NCI-H69 (cell line): ENCODE measurements around the gene SNX27.
A peak's percentile ranks its signal among the peaks of the same experiment; 100 is the strongest.
"Not testable (repeated sequence)": the region's sequence is repeated elsewhere in the genome, so short reads cannot be mapped to it uniquely, and the experiment has no call there.

Source experiments
- DNase-seq: peaks from one replicate; lab custom pipeline; 2025; lab: John Stamatoyannopoulos, UW

Gene SNX27

DNA sequence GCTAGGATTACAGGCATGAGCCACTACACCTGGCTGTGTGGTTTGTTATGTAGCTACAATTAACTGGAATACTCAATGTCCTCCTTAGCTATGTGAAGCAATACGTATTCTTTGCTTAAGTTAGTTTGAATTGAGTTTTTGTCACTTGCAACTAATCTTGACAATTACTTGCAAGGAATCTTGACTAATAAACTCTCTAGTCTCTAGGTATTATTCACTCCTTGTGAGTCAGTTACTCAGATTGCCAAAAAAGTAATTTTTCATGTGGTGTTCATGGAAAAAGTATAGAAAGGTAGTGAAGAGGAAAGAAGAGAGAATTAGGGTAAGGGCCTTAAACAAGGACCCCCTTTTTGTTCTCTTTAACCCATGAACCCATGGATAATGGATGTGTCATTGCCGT is 7.6 kb upstream of the SNX27 start:
- no peak for DNase-seq

DNA sequence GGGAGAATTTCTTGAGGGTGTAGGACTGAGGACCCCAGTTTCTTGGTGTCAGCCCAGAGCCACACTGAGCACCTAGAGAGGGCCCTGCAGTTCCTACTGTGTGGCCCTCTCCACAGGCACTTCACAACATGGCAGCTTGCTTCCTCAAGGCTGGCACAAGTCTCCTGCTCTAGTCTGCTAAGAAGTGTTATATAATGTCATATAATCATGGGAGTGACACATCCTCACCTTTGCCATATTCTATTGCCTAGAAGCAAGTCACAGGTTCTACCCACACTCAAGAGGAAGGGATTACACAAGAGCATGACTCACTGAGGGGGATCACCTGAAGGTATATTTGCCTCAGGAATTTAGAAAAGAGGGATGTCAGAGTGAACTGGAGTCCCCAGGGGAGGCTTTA is 5.5 kb upstream of the SNX27 start:
- peak; percentile 13 for DNase-seq

DNA sequence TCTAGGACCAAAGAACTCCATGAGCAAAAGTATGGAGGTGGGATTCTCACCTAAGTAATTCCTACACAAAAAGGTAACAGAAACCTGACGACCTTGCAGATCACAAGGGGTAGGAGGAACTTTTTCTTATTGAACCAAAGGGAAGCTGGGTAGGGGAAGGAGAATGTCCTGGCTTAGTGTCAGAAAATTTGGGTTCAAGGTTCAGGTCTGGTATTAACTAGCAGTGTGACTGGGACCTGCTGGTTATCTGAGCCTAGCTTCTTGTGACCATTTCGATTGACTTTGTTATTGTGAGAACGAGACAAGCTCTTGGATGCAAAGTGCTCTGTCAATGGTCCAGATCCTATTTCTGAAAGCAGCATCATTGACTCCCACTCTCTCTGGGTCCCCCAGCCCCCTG is 5.0 kb upstream of the SNX27 start:
- DNase-seq = no peak

DNA sequence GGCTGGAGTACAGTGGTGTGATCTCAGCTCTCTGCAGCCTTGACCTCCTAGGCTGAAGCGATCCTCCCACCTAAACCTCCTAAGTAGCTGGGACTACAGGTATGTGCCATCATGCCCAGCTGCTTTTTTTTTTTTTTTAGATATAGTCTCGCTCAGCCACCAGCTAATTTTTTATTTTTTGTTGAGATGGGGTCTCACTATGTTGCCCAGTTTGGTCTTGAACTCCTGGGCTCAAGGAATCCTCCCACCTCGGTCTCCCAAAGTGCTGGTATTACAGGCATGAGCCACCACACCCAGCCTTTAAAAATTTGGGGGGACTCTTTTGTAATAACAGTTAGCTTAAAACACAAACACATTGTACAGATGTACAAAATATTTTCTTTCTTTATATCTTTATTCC is 1.7 kb upstream of the SNX27 start:
- no peak for DNase-seq

DNA sequence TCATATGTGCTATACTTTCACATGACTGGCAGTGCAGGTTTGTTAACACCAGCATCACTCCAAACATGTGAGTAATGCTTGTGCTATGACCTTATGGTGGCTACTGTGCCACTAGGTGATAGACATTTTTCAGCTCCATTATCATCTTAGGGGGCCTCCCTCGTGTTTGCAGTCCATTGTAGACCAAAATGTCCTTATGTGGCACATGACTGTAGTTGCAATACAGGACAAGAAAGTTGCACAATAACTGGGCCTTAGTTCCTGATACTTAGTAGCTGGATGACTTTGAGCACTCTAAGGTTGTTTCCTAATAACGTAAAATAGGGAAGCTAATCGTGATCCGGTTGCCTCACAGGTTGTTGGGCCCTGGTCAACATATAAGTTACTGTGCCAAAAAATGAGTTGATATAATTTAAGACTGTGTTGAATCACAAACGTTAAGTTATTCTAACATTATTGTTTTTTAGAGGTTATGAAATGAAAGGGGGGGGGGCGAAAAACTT is 511 bp upstream of the SNX27 start:
- peak; percentile 37 for DNase-seq

DNA sequence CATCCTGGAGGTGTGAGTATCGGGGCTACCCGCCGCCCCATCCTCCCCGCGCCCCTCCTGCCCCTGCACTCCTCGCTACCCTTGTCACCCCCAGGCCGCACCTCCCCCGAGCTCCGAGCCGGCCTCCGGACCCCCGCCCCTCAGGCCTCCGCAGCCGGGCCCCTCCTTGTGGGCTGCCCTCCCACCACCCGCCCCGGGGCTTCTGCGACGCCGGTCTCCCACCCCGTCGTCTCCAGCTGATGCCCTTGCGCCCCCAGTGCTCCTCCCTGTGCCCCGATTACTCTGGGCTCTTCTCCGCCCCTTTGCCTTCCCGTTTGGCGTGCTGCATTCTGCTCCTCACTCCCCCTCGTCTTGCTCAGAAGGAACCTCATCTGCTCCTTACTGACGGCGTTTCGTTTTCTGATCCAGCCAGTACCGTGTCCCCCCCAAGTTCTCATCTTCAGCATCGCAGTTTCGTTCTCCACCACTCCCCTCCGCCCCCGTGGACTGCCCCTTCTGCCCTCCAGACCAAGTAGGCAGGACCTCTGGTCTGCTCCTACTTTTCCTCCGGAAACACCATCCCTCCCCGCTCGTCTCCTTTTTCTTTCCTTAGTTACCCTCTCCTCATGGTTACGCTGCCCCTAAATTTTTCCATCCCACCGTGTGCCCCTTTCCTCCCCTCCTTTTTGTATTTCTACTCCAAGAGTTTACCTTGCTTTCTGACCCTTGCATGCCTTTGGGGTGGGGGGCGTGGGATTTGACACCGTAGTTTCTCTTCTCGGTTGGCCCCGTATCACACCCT is 841 bp downstream of the SNX27 start:
- DNase-seq = peak; percentile 62

DNA sequence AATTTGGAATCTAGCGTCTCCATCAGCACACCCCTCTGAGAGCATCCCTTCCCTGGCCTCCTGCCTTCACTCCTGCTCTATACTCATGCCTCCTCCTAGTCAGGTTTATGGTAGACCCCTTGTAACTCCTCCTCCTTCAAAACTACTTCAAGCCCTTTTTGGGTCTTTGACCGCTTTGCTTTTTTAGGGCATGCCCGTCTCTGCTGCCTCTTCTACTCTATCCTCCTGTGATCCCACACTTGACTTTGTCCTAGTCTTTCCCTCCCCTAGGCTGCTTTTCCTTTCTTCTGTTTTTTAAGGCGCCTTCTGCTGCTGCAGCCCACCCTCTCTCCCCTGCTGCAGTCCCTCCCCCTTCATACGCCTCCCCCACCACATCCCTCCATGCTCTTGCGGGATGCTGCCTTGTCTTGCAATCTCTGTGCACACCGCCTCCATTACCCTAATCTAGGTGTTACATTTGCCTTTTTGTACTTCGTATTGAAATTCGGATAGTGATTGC is 1.5 kb downstream of the SNX27 start:
- DNase-seq = peak; percentile 26

DNA sequence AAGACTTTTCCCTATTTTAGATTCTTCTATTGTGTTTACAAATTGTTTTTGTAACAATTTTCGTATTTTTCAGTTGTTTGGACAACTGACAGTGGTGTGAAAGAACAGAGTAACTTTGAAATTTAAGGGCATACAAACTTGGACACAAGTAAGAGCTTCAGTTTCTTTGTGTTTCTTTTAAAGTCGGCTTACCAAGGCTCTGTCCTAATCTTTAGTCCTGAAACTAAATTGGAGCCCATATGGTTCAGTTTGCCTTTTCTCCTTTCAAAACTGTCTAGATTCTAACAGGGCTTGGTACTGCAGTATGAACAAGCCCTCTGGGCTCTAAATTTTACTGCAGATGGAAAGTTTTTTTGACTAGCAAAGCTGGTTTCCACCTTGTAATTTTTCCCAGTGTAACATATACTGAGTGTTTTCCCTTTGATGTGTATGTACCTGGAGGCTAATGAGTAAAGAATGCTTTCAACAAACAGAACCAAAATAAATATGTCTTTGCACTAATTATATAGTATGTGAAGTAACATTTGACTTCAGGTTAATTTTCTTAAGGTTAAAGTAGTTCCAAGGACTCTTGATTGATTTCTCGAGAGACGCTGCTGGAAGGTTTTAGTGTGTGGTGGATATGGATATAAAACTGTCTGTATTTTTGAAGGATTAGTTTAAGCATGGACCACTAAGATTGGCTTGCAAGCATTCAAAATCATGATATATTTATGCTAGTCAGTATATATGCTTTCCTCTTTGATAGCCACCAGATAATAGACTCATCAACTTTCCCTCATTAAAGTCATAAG is 4.1 kb downstream of the SNX27 start:
- peak; percentile 62 for DNase-seq

DNA sequence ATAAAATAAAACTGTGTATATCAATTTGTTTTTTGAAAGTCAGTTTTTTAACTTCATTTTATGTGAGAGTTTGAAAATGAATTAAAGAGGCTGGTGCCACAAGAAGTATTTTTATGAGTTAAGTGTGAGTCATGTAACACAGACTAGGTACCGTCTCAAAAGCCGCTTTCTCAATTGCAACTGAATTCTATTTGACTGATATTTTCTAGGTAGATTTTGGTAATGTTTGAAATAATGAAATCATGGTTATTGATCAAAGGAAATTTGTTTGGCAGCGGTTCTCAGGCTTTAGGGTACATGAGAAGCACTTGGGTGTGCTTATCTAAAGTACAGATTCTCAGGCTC is 4.6 kb downstream of the SNX27 start:
- DNase-seq = no peak

DNA sequence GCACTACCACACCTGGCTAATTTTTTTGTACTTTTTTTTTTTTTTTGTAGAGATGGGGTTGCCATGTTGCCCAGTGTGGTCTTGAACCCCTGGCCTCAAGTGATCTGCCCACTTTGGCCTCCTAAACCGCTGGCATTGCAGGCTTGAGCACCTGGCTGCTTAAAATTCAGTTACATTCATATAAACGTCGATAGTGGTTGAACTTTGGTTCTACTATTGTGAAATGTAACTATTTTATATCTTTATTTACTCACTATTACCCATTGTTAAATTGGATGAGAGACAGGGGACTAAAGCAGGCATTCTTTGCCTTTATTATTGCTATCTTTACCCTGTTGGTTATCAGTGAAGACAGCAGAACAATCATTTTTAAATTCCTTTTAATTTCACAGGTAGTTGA is 6.2 kb downstream of the SNX27 start:
- DNase-seq = no peak

DNA sequence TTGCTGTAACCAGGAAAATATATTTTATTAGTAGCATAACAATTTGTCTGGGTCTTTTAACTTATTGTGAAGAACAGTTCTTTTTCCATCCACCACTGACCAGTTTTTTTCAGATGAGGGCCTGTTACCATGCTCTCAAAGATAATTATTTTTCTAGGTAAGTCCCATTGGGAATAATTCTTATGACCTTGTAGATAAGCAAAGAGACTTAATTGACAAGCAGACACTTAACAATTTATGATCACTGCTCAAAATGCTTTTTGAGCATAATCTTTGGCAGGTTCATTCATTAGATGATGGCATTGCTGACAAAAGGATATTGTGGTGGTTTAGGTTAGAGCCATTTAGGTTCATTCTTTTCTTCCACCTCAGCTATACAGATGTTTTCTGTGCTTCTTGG is 6.6 kb downstream of the SNX27 start:
- DNase-seq = no peak

DNA sequence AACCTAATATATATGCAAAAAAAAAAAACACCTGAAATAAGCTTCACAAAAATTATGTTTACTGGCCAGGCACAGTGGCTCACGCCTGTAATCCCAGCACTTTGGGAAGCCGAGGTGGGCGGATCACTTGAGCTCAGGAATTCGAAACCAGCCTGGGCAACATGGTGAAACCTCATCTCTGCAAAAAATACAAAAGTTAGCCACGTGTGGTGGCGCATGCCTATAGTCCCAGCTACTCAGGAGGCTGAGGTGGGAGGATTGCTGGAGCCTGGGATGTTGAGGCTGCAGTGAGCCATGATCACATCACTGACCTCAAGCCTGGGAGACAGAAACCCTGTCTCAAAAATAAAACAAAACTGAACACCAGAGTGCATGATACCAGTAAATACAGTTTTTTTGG is 7.1 kb downstream of the SNX27 start:
- DNase-seq = not testable (repeated sequence)

DNA sequence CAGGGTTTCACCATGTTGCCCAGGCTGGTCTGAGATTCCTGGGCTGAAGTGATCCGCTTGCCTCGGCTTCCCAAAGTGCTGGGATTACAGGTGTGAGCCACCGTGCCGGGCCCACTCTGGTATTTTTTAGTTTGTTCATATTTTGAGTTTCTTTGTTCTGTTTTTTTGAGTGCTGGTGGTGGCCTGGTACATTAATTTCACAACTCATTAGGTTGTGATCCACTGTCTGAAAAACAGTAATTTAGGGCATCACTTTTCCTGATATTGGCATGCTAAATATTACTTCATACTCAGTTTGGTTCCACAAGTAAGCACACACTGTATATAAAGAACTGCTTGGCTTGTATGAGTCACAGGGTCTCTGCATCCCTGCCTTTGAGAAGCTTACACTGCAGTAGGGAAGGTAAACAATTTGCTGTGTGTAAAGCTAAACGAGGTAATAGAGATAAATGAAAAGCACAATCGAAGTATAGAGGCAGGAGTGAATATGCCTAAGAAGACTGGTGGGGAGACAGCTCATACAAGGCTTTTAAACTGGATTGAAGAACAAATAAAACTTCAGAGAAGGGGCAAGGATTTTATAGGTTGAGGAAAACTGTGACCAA is 7.7 kb downstream of the SNX27 start:
- DNase-seq = peak; percentile 56

DNA sequence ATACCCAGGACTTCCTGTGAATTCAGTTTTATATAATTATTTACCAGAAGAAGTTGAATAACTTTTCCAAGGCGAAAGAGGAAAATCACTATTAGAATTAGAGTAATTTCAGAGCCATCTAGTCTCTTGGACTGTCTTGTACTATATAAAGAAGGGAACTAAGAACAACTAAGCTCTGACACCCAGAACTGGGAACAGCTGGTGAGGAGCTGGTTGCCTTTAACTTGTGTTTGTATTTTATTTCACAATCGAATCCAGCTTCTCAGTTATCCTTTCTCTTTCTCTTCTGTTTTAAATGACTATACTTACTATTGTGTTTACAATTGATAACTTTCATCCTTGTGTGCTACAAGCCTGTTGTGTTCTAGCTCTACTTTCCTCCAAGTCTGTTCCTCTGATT is 8.4 kb downstream of the SNX27 start:
- DNase-seq = no peak

DNA sequence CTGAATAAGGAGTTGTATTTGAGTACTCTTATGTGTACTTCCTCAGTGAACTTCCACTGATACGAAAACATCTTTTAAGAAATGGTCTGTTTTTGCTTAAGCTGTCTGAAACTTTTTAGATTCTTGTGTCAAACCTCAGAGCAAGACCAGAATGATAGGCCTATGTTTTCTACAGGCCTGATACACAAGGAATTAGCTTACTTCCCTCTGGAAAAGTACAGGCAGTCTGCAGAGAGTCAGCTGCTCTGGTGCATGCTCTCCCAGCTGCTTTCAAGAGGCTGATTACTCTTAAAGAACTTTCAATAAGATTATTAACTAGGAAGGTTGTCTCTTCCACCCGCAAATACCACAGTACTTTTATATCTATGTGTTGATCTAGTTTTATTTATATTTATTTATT is 9.5 kb downstream of the SNX27 start:
- DNase-seq = no peak

DNA sequence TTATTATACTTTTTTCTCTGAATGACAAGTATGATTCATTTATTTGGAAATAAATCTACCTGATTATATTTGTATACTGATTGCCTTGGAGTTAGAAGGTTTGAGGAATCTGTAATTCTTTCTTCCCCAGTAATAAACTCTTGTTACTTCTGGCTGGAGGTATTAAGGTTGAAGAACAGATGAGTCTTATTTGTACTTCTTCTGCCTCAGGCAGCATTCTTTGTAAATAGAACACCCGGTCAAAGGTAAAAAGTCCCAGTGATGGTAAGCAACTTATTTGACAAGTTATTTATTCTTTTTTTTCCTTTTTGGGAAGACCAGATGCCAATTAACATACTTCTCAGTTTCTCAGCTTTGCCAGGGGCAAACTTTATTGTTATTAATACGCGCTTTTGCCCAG is 12.9 kb downstream of the SNX27 start:
- no peak for DNase-seq

DNA sequence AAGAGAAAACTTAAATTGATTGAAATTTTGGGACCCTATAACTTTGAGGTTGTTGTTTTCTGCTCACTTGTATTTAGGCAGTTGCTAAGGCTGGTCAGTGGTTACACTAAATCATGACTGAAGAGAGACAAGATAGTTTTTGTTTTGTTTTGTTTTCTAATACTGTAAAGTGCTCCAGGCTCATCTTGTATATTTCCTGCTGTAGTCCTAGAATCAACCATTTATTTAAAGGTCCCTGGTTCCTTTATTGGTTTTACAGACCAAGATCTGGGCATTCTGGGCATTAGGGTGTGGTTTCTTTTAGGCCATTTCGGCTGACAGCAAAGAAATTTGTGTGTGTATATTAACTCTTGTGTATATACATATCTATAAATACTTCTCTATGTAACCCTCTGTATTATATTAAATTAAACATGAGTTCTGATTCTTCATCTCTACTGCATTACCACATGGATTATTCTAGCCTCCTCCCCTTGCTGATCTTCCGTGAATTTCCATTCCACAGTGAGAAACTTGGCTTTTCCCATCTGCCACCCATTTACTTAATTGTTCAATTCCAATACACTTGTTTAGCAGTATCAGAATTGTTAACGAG is 15.0 kb downstream of the SNX27 start:
- no peak for DNase-seq

DNA sequence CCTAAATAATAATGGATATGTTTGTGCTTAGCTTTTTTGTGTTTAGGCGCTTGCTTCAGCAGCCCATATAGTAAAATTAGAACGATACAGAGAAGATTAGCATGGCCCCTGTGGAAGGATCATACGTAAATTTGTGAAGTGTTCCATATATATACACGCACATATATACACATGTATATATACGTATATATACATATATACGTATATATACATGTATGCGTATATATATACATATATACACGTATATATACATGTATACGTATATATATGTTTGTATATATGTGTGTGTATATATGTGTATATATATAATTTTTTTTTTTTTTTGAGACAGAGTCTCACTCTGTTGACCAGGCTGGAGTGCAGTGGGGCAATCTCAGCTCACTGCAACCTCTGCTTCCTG is 17.4 kb downstream of the SNX27 start:
- no peak for DNase-seq

DNA sequence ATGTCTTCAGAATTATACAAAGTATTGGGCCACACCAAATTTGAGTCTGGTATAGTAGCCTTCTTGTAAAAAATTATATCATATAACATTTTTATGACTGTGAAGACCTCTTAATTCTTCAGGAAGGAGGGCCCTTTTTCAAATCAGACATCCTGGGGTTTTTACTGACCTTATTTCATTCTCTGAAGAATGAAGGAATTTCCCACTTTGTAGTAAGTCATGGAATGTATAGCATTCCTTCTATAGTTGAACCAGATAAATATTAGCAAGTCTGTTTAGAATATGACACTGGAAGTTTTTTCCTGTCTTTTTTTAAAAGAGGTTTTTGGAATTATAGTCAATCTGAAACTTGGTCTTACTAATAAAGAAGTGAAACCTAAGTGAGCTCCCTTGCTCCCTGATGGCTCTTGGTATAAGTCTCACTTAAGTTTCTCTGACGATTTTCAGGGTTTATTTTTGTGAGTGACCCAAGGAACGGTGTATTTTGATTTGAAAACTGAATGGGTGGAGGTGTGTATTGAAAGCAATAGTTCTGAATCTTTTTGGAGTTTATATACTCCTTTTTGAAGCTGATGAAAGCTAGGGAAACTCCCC is 23.7 kb downstream of the SNX27 start:
- no peak for DNase-seq

DNA sequence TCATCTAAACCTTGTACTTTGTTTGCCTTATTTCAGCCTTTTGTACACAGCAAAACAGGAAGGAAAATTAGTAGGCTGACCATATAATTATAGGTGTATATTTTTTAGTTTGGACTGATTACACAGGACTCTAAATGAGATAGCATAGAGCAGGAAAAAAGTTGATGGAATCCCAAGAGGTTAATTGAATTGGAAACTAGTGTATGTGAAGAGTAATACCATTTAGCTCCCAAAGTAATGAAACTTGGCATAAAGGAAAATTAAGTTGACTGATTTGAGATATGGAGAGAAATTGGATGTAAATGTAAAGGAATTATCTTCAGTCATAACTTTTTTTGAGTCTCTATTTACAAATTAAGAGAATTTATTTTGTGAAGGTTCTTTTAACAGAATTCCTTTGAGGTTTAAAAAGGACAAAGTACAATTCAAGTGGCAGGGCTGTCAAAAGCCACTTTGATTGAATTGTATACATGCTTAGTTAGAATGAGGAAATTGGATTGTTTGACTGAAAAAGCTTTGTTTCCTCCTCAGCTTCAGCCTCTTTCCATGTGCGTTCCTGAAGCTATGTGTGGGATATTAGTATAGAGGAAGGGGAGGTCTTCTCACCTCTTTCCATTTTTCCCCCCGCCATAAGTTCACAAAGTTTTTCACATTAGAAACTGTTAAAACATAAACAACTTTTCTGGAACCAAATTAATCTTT is 26.4 kb downstream of the SNX27 start:
- DNase-seq = no peak

DNA sequence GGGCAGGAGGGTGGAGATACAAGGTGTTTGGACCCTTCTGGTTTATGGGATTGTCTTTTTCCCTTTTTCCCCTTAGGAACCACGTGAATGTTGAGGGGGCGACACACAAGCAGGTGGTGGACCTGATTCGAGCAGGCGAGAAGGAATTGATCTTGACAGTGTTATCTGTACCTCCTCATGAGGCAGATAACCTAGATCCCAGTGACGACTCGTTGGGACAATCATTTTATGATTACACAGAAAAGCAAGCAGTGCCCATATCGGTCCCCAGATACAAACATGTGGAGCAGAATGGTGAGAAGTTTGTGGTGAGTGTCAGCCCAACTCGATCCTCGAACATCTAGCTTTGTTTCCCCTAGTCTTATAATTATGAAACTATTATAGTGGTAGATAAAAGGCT is 27.0 kb downstream of the SNX27 start:
- no peak for DNase-seq

DNA sequence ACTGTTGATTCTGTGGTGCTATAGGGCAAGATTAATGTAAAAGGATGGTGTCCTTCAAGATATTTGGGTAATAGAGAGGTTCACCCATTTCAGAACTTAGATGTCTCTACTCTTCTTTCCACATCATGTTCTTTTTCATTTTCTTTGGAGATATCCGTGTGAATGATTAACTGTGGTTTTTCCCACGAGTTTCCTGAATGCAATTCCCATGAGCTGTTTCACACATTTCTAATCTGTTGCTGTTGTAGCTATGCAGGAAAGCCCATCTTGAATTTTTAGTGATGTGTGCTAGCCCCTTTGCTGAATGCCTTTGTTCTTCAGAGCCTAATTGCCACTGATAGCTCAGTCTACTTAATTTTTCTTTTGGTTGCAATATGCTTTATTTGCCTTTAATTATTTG is 27.6 kb downstream of the SNX27 start:
- no peak for DNase-seq
